Esophagus squamous epithelium (tissue), 4 donors: ENCODE results near the gene ARID3A.

ENCODE experiments used
- POLR2A ChIP-seq, 4 donors: fragments of 450-650 bp; IDR thresholded peaks; one replicate each; pipeline ENCODE4 v1.6.1; 2017; ENCODE audit warnings: antibody characterized with exemption in 4 of 4, mild to moderate bottlenecking in 4 of 4, moderate library complexity in 3 of 4
- TF ChIP-seq, protein P1 (sequence below), 6 experiments: fragments of 450-650 bp in 4 of 6; fragments of 200-600 bp in 2 of 6; sonication (generic) in 2 of 6; IDR thresholded peaks; one replicate each; pipeline ENCODE4 v1.5.1; 2016 to 2019; ENCODE audit warnings: antibody characterized with exemption in 6 of 6, mild to moderate bottlenecking in 4 of 6, moderate library complexity in 4 of 6

DNA sequence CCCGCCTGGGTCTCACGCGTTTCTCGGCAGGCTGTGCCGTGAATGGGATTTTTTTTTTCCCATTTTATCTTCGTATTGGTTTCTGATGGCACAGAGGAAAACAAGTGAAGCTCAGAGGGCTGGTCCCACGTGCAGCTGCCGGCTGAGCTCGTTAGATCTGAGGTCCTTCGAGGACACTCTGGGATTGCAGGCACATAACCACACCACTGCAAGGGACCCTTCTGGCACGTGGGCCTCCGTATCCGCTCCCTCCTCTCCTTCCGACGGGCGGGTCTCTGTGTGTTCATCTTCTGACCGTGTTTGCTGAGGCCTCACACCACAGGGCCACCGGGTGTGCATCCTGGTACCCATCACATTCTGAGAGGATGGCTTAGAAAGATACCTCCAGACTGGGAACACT is 49.7 kb upstream of the ARID3A start:
- TF ChIP-seq, protein P1, sequence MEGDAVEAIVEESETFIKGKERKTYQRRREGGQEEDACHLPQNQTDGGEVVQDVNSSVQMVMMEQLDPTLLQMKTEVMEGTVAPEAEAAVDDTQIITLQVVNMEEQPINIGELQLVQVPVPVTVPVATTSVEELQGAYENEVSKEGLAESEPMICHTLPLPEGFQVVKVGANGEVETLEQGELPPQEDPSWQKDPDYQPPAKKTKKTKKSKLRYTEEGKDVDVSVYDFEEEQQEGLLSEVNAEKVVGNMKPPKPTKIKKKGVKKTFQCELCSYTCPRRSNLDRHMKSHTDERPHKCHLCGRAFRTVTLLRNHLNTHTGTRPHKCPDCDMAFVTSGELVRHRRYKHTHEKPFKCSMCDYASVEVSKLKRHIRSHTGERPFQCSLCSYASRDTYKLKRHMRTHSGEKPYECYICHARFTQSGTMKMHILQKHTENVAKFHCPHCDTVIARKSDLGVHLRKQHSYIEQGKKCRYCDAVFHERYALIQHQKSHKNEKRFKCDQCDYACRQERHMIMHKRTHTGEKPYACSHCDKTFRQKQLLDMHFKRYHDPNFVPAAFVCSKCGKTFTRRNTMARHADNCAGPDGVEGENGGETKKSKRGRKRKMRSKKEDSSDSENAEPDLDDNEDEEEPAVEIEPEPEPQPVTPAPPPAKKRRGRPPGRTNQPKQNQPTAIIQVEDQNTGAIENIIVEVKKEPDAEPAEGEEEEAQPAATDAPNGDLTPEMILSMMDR (IDR thresholded peaks at IDR 0.05): no peak
- TF ChIP-seq POLR2A (IDR thresholded peaks at IDR 0.05): no peak
